Measurements from ENCODE around the gene CXCR6. TPM values are rescaled to one million over a fixed set of nuclear protein-coding genes. Genes with fewer than 3 reads are reported as not detected.

The CXCR6 gene
- total and polyA plus RNA-seq, 2 of the 8 experiments (the other 6 are each of a cell fraction or from before 2014, with no cell fraction given): not detected

DNA sequence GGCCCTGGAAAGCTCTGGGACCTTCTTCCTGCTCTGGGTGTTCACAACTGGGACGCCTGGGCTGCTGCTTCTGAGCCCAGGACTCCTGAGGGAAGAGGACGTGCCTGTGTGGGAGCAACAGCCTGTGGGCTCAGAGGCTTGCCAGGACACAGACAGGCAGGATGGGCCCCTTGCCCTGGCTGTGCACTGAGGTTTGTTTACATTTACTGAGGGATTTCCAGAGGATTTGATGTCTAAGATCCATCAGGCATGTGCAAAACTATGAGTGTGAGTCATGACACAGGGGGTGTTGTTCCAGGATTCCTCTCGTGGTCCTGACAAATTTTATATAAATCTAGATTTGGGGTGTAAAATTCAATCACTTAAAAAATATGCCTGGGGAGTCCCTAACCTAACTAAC lies 46.3 kb upstream of the CXCR6 start (continued):
- TF ChIP-seq, protein P1, sequence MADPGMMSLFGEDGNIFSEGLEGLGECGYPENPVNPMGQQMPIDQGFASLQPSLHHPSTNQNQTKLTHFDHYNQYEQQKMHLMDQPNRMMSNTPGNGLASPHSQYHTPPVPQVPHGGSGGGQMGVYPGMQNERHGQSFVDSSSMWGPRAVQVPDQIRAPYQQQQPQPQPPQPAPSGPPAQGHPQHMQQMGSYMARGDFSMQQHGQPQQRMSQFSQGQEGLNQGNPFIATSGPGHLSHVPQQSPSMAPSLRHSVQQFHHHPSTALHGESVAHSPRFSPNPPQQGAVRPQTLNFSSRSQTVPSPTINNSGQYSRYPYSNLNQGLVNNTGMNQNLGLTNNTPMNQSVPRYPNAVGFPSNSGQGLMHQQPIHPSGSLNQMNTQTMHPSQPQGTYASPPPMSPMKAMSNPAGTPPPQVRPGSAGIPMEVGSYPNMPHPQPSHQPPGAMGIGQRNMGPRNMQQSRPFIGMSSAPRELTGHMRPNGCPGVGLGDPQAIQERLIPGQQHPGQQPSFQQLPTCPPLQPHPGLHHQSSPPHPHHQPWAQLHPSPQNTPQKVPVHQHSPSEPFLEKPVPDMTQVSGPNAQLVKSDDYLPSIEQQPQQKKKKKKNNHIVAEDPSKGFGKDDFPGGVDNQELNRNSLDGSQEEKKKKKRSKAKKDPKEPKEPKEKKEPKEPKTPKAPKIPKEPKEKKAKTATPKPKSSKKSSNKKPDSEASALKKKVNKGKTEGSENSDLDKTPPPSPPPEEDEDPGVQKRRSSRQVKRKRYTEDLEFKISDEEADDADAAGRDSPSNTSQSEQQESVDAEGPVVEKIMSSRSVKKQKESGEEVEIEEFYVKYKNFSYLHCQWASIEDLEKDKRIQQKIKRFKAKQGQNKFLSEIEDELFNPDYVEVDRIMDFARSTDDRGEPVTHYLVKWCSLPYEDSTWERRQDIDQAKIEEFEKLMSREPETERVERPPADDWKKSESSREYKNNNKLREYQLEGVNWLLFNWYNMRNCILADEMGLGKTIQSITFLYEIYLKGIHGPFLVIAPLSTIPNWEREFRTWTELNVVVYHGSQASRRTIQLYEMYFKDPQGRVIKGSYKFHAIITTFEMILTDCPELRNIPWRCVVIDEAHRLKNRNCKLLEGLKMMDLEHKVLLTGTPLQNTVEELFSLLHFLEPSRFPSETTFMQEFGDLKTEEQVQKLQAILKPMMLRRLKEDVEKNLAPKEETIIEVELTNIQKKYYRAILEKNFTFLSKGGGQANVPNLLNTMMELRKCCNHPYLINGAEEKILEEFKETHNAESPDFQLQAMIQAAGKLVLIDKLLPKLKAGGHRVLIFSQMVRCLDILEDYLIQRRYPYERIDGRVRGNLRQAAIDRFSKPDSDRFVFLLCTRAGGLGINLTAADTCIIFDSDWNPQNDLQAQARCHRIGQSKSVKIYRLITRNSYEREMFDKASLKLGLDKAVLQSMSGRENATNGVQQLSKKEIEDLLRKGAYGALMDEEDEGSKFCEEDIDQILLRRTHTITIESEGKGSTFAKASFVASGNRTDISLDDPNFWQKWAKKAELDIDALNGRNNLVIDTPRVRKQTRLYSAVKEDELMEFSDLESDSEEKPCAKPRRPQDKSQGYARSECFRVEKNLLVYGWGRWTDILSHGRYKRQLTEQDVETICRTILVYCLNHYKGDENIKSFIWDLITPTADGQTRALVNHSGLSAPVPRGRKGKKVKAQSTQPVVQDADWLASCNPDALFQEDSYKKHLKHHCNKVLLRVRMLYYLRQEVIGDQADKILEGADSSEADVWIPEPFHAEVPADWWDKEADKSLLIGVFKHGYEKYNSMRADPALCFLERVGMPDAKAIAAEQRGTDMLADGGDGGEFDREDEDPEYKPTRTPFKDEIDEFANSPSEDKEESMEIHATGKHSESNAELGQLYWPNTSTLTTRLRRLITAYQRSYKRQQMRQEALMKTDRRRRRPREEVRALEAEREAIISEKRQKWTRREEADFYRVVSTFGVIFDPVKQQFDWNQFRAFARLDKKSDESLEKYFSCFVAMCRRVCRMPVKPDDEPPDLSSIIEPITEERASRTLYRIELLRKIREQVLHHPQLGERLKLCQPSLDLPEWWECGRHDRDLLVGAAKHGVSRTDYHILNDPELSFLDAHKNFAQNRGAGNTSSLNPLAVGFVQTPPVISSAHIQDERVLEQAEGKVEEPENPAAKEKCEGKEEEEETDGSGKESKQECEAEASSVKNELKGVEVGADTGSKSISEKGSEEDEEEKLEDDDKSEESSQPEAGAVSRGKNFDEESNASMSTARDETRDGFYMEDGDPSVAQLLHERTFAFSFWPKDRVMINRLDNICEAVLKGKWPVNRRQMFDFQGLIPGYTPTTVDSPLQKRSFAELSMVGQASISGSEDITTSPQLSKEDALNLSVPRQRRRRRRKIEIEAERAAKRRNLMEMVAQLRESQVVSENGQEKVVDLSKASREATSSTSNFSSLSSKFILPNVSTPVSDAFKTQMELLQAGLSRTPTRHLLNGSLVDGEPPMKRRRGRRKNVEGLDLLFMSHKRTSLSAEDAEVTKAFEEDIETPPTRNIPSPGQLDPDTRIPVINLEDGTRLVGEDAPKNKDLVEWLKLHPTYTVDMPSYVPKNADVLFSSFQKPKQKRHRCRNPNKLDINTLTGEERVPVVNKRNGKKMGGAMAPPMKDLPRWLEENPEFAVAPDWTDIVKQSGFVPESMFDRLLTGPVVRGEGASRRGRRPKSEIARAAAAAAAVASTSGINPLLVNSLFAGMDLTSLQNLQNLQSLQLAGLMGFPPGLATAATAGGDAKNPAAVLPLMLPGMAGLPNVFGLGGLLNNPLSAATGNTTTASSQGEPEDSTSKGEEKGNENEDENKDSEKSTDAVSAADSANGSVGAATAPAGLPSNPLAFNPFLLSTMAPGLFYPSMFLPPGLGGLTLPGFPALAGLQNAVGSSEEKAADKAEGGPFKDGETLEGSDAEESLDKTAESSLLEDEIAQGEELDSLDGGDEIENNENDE (IDR thresholded peaks at IDR 0.05; ENCODE audit: insufficient replicate concordance, low read length): no peak
- TF ChIP-seq SIX5 (IDR thresholded peaks at IDR 0.05; ENCODE audit: low read depth, low read length) (no peak), SIN3A (conservative IDR thresholded peaks at IDR 0.05 in 1 of 2, IDR thresholded peaks at IDR 0.05 in 1 of 2; ENCODE audit: low read depth in 1 of 2, low read length in 2 of 2) (no peak), RAD21 (IDR thresholded peaks at IDR 0.05 in 1 of 2, conservative IDR thresholded peaks at IDR 0.05 in 1 of 2; ENCODE audit: low read depth in 2 of 2, low read length in 2 of 2) (no peak), FOSL1 (IDR thresholded peaks at IDR 0.05; ENCODE audit: insufficient read depth, low read depth, low read length) (no peak), SAP30 (IDR thresholded peaks at IDR 0.05; ENCODE audit: insufficient read depth, insufficient replicate concordance, low read length) (no peak), GTF2F1 (IDR thresholded peaks at IDR 0.05; ENCODE audit: borderline replicate concordance, low read depth, low read length) (no peak), EGR1 (IDR thresholded peaks at IDR 0.05; ENCODE audit: borderline replicate concordance, low read depth, low read length) (no peak), TCF12 (IDR thresholded peaks at IDR 0.05; ENCODE audit: low read depth, low read length) (no peak)
- TF ChIP-seq, protein P2, sequence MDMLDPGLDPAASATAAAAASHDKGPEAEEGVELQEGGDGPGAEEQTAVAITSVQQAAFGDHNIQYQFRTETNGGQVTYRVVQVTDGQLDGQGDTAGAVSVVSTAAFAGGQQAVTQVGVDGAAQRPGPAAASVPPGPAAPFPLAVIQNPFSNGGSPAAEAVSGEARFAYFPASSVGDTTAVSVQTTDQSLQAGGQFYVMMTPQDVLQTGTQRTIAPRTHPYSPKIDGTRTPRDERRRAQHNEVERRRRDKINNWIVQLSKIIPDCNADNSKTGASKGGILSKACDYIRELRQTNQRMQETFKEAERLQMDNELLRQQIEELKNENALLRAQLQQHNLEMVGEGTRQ (IDR thresholded peaks at IDR 0.05; ENCODE audit: low read length): no peak
